HG02642 (cell line): ENCODE results near the gene USP2.

Source experiments
- ATAC-seq: cut with Tn5 transposase; IDR thresholded peaks from one replicate; pipeline ENCODE4 v1.9.1; 2021; ENCODE audit warnings: mild to moderate bottlenecking; ENCODE audit not compliant: unreplicated experiment, poor library complexity

Gene USP2

GRCh38 chr11:119345685-119346084 lies 35.8 kb downstream of the USP2 start:
- ATAC-seq: no peak

GRCh38 chr11:119344291-119345010 lies 37.0 kb downstream of the USP2 start:
- ATAC-seq: no peak

- no peak for ATAC-seq
These were observed 37.8 kb downstream of the USP2 start for GRCh38 chr11:119343726-119344125.

- ATAC-seq: no peak
These were observed 38.9 kb downstream of the USP2 start for GRCh38 chr11:119342362-119343130.

GRCh38 chr11:119342023-119342300 lies 39.5 kb downstream of the USP2 start:
- no peak for ATAC-seq

GRCh38 chr11:119341222-119342022 lies 40.1 kb downstream of the USP2 start:
- ATAC-seq: no peak

DNA sequence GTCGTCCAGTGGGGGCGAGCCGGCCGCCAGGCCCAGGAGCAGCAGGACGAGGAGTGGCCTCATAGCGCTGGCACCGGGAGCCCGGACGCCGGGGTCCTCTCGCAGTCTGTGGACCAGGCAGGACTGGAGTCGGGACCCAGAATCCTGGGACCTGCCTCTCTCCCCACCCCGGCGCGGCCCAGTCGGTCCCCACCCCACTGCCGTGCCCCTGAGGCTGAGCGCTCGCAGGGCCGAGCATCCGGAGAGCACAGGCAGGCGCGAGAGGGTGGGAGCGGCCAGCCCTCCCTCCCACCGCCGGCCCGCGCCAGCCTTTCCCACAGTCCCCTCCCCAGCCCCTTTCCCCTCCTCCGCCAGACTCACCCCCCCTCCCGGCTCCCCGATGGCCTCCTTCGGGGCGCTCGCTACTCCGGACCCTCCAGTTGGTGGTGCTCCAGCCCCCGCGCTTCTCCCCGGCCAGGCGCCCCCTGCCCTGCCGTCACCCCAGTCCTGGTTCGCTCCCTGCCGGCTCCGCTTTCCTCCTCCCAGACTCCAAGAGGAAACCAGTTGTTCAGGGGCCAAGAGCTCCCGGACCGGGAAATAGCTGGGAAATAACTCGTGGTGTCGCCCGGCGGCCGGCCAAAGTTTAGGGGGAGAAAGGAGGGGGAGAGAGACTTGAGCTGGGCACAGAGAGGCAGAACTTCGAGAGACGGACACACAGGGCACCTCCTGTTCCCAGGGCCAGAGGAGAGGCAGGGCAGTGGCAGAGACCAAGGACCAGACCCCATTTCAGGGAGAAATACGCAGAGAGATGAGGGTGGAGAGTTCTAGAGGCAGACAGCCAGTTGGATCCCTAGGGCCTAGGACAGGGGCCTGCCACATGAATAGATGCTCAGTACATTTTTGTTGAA lies 40.9 kb downstream of the USP2 start, which contains the start of gene C1QTNF5:
TSS of gene C1QTNF5 (minus strand) at position 549 of the 887 bp plus-strand sequence. CDS start at position 63, 486 bp downstream.
- no peak for ATAC-seq

DNA sequence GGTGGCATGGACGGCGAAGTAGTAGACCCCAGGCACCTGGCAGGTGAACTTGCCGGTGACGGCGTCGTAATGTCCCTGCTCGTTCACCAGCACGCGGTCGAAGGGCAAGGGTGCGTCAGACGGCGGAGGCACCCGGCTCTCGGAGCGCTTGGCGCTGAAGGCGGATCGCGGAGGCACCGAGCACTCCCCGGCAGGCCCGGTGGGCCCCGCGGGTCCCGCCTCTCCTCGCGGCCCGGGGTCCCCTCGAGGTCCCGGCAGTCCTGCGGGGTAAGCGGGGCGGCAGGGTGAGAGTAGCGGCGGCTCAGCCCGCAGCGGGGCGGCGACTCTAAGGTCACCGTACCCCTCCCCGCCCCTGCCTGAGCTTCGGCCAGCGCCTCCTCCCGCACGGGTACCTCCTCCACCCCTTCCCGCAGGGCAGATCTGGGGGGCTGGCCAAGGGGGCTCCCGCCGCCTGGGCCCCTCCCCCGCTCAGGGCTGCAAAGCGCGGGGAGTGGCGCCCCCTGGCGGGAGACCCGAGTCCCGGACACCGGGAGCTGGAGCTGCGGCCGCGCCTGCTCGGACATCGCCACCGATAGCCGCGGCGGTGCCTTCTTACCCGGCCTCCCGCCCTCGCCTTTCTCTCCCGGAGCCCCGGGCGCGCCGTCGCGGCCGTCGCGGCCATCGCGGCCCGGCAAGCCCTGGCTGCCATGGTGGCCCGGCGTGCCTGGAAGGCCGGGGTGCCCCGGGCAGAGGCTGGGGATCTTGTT lies 41.7 kb downstream of the USP2 start:
- ATAC-seq: no peak

- no peak for ATAC-seq
These were observed 42.4 kb downstream of the USP2 start for GRCh38 chr11:119338965-119339588.

- no peak for ATAC-seq
These were observed 43.1 kb downstream of the USP2 start for GRCh38 chr11:119338318-119338890.

DNA sequence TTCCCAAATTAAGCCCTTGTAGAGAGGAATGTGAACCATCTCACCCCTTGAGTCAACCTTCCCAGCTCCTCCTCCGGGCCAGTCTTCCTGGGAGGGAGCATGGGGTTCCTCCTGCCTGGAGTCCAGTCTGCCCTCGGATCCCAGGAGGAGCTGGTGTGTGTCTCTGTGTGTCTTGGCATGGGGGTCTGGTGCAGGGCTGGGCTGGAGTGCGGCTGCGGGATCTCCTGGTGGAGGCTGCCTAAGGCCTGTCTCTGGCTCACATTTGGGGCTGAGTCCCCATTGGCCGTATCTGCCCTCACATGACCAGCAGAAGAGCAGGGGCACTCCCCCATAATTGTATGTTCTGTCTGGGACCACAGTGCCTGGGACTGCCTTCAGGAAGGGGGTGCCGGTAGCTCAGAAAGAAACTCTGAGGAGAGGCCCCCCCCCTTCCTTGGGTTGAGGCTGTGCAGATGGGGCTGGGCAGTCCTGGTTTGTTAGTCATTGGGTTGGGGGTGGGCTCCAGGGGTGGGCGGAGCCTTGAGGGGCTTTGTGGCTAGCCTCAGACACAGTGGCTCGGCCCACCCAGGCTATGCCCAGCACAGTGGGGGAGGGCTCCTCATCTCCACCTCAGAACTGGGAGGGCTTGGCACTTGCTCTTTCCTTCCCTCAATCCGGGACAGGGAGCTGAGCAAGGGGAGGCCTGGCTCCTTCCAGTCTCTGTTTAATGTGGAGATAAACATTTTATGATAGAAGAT lies 43.7 kb downstream of the USP2 start:
- ATAC-seq: no peak

DNA sequence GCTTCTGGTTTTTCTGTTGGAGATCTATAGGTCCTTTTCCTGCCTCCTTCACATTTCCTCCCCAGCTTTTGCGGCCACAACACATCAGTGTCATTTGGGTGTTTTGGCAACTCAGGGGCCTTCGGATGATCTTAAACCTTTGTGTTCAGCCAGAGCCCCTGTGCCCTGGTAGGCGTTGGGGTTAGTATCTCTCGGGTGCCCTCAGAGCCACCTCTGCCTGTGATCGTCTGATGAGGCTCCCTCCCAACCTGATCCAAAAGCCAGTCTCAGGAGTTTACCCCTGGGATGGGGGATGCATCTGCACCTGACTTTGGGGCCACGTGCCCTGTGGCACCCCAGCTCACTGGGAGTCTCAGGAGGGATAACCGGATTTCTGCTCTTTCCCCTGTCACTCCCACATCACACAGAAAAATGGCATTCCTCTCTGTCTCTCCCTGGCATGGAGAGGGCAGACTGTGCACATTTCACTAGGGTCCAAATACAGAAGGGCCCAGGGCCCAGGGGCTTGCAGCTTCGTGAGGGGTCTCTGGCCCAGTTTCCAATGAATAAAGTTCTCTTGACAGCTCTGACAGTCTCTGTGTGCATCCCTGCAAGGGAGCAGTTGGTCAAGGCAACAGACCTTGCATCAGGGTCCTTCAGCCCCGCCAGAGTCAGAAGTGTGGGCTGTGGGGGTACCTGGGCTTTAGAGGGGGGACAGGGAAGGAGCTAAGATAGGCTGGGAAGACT lies 44.6 kb downstream of the USP2 start:
- ATAC-seq: no peak

DNA sequence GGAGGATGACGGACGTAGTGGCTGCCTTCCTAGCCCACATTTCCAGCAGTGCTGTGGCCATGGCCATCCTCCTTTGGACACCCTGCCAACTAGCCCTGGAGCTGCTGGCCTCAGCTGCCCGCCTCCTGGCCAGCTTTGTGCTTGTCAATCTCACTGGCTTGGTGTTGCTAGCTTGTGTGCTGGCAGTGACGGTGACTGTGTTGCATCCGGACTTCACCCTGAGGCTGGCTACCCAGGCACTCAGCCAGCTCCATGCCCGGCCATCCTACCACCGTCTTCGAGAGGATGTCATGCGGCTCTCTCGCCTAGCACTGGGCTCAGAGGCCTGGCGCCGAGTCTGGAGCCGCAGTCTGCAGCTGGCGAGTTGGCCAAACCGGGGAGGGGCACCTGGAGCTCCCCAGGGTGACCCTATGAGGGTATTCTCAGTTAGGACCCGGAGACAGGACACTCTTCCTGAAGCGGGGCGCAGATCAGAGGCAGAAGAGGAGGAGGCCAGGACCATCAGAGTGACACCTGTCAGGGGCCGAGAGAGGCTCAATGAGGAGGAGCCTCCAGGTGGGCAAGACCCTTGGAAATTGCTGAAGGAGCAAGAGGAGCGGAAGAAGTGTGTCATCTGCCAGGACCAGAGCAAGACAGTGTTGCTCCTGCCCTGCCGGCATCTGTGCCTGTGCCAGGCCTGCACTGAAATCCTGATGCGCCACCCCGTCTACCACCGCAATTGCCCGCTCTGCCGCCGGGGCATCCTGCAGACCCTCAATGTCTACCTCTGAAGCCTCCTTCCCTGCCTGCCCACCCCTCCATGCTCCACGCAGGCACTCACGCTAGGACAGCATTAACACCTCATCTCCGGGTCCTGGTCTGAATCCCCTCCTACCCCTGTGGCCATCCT lies 45.6 kb downstream of the USP2 start:
- ATAC-seq: no peak

- no peak for ATAC-seq
These were observed 46.3 kb downstream of the USP2 start for GRCh38 chr11:119335091-119335654.

- ATAC-seq: peak; percentile 93
These were observed 47.1 kb downstream of the USP2 start, which contains the start of gene RNF26 for GRCh38 chr11:119334174-119334930. Gene RNF26 (plus strand): TSS chr11:119334527. CDS start chr11:119335123, 596 bp downstream.
